ENCODE data around the gene TADA3.
"Not testable (repeated sequence)": the region's sequence is repeated elsewhere in the genome, so short reads cannot be mapped to it uniquely, and the experiment has no call there.

TADA3 gene

GRCh38 chr3:9781978-9782603, 10.2 kb downstream of the TADA3 start:
- no peak for DNase-seq

GRCh38 chr3:9781551-9781950, 10.7 kb downstream of the TADA3 start:
- no peak for DNase-seq

- no peak for DNase-seq
Measured at GRCh38 chr3:9780910-9781309, 11.4 kb downstream of the TADA3 start.

- DNase-seq, result no peak
Measured at GRCh38 chr3:9780458-9780812, 11.8 kb downstream of the TADA3 start.

GRCh38 chr3:9779721-9780457, 12.4 kb downstream of the TADA3 start:
- DNase-seq, result no peak

GRCh38 chr3:9779075-9779593, 13.1 kb downstream of the TADA3 start:
- DNase-seq, result no peak

GRCh38 chr3:9778143-9779074, 13.9 kb downstream of the TADA3 start:
- DNase-seq, result no peak

- no peak for DNase-seq
Measured at GRCh38 chr3:9777694-9778021, 14.6 kb downstream of the TADA3 start.

- DNase-seq, result no peak
Measured at GRCh38 chr3:9776896-9777693, 15.2 kb downstream of the TADA3 start.

- not testable (repeated sequence) for DNase-seq
Measured at GRCh38 chr3:9771007-9771406, 21.3 kb downstream of the TADA3 start.

GRCh38 chr3:9770276-9770812, 21.9 kb downstream of the TADA3 start:
- no peak for DNase-seq

GRCh38 chr3:9769426-9770275, 22.6 kb downstream of the TADA3 start, which contains the start of gene CAMK1:
Gene CAMK1, minus strand, starts transcription at chr3:9769947. Its CDS starts 2,198 bp downstream, at chr3:9767749.
- no peak for DNase-seq

- no peak for DNase-seq
Measured at GRCh38 chr3:9769012-9769411, 23.3 kb downstream of the TADA3 start.

GRCh38 chr3:9768141-9768775, 24.0 kb downstream of the TADA3 start:
- no peak for DNase-seq

- DNase-seq, result no peak
Measured at GRCh38 chr3:9767418-9767817, 24.9 kb downstream of the TADA3 start.

GRCh38 chr3:9765865-9766264, 26.4 kb downstream of the TADA3 start:
- no peak for DNase-seq

- no peak for DNase-seq
Measured at GRCh38 chr3:9762871-9763270, 29.4 kb downstream of the TADA3 start.

GRCh38 chr3:9761919-9762318, 30.4 kb downstream of the TADA3 start:
- DNase-seq, result no peak

GRCh38 chr3:9760779-9761505, 31.3 kb downstream of the TADA3 start:
- DNase-seq, result no peak

- no peak for DNase-seq
Measured at GRCh38 chr3:9757427-9757826, 34.8 kb downstream of the TADA3 start.

All from DMS 273 treated with DMSO at 0.1 percent for 48 hours (cell line).